PC-3 (cell line): ENCODE data around the gene LPCAT2. TPM values are rescaled to one million over a fixed set of nuclear protein-coding genes. Genes with fewer than 3 reads are reported as not detected.
A peak's percentile ranks its signal among the peaks of the same experiment; 100 is the strongest.

ENCODE experiments used
- ATAC-seq: fragments of 200-7000 bp; cut with Tn5 transposase; 2 replicates; pipeline ENCODE4 v1.9.1; 2020; ENCODE audit warnings: mild to moderate bottlenecking, moderate library complexity
- BruUV-seq: library from RNA; stranded (reverse); fragments of 400-500 nt; replicated peaks from 2 replicates; lab custom pipeline; 2021; lab: Mats Ljungman, UMichigan
- CTCF ChIA-PET: fragments of 300-600 bp; sonication (Branson Sonifier 250); formaldehyde crosslinking; loops from one replicate; lab custom pipeline; 2022; ENCODE audit warnings: antibody characterized with exemption; lab: Charles Lee
- POLR2A ChIA-PET: fragments of 300-600 bp; sonication (Branson Sonifier 250); formaldehyde crosslinking; loops from one replicate; lab custom pipeline; 2022; ENCODE audit warnings: antibody characterized with exemption; ENCODE audit not compliant: unreplicated experiment; lab: Charles Lee
- DNase-seq: peaks from one replicate; pipeline ENCODE4 v3.0.0-alpha.2; 2015
- H2AFZ ChIP-seq: fragments of 300-600 bp; sonication (generic); 2 replicates; pipeline ENCODE4 v1.6.0; 2016; ENCODE audit warnings: antibody characterized with exemption, low read length
- H3F3A ChIP-seq: fragments of 300-600 bp; sonication (generic); one replicate; pipeline ENCODE4 v1.6.0; 2017; ENCODE audit warnings: antibody characterized with exemption, low read length, control low read depth, mild to moderate bottlenecking; ENCODE audit not compliant: unreplicated experiment
- H3K27ac ChIP-seq: fragments of 300-600 bp; sonication (generic); 2 replicates; pipeline ENCODE4 v1.5.1; 2016; ENCODE audit warnings: mild to moderate bottlenecking, low read length
- H3K27me3 ChIP-seq: fragments of 300-600 bp; sonication (generic); 2 replicates; pipeline ENCODE4 v1.6.1; 2016; ENCODE audit warnings: low read length, mixed read lengths
- H3K36me3 ChIP-seq: fragments of 300-600 bp; sonication (generic); 2 replicates; pipeline ENCODE4 v1.6.1; 2016; ENCODE audit warnings: low read depth, mixed run types, low read length, mixed read lengths
- H3K4me1 ChIP-seq: fragments of 300-600 bp; sonication (generic); 2 replicates; pipeline ENCODE4 v1.5.1; 2016; ENCODE audit warnings: low read length; ENCODE audit not compliant: insufficient read depth
- H3K4me2 ChIP-seq: fragments of 300-600 bp; sonication (generic); 2 replicates; pipeline ENCODE4 v1.6.0; 2016; ENCODE audit warnings: low read length
- H3K4me3 ChIP-seq: fragments of 300-600 bp; sonication (generic); 2 replicates; pipeline ENCODE4 v1.5.1; 2016; ENCODE audit warnings: mild to moderate bottlenecking, low read length, mixed read lengths
- H3K79me2 ChIP-seq: fragments of 300-600 bp; sonication (generic); 2 replicates; pipeline ENCODE4 v1.6.1; 2017; ENCODE audit warnings: low read length, mixed read lengths
- H3K9ac ChIP-seq: fragments of 300-600 bp; sonication (generic); 2 replicates; pipeline ENCODE4 v1.6.0; 2016; ENCODE audit warnings: mild to moderate bottlenecking, low read length
- H3K9me2 ChIP-seq: fragments of 300-600 bp; sonication (generic); replicated peaks from 2 replicates; pipeline ENCODE4 v1.6.1; 2016; ENCODE audit warnings: mixed run types, low read length, mixed read lengths
- H3K9me3 ChIP-seq: fragments of 300-600 bp; sonication (generic); 2 replicates; pipeline ENCODE4 v1.6.1; 2016; ENCODE audit warnings: low read length, mixed read lengths
- H4K20me1 ChIP-seq: fragments of 300-600 bp; sonication (generic); 2 replicates; pipeline ENCODE4 v1.6.1; 2016; ENCODE audit warnings: low read length, mixed read lengths
- EZH2 ChIP-seq: fragments of 300-600 bp; sonication (generic); IDR thresholded peaks from one replicate; pipeline ENCODE4 v1.6.1; 2017; ENCODE audit warnings: antibody characterized with exemption, mild to moderate bottlenecking, low read length; ENCODE audit not compliant: unreplicated experiment
- EZH2phosphoT487 ChIP-seq: fragments of 300-600 bp; sonication (generic); IDR thresholded peaks from 2 replicates; pipeline ENCODE4 v1.6.1; 2018; ENCODE audit warnings: mild to moderate bottlenecking, antibody characterized with exemption, low read length, borderline replicate concordance
- intact Hi-C: fragments of 100-400 bp; cut with micrococcal nuclease; formaldehyde crosslinking; loops from 2 replicates; pipeline ENCODE4 v1.9.0; 2023
- total RNA-seq: library from RNA; depleted of rRNA; stranded (reverse); fragments of >200 nt; gene quantifications from 2 replicates; pipeline ENCODE4 v1.2.3, GENCODE V29; 2014
- TF ChIP-seq, protein P1 (sequence below): fragments of 300-600 bp; sonication (generic); conservative IDR thresholded peaks from 2 replicates; pipeline ENCODE4 v1.5.1; 2017; ENCODE audit warnings: antibody characterized with exemption, low read depth, mild to moderate bottlenecking, low read length

Gene LPCAT2
- total RNA-seq, 1 experiment from 2014 or later: 8.0 TPM

GRCh38 chr16:55475919-55476318 is 33.0 kb upstream of the LPCAT2 start:
- no peak overlapping the region for H3K27ac ChIP-seq
- intact Hi-C loops: no loop called here
- H2AFZ ChIP-seq: no peak overlapping the region
- ATAC-seq (no peak), DNase-seq (no peak)
- no peaks in the 10 kb centered on the region for H3F3A ChIP-seq
- no peaks in the 10 kb centered on the region for H3K79me2 ChIP-seq
- peaks cover 18% of the 10 kb centered on the region for H3K4me1 ChIP-seq
- no peaks in the 10 kb centered on the region for H3K27me3 ChIP-seq
- no peak overlapping the region for H3K4me2 ChIP-seq
- no peak overlapping the region for H3K9ac ChIP-seq
- ChIA-PET CTCF (no interaction called here), POLR2A (no interaction called here)
- H3K36me3 ChIP-seq: no peaks in the 10 kb centered on the region
- no peaks in the 10 kb centered on the region for H3K9me3 ChIP-seq
- TF ChIP-seq, protein P1, sequence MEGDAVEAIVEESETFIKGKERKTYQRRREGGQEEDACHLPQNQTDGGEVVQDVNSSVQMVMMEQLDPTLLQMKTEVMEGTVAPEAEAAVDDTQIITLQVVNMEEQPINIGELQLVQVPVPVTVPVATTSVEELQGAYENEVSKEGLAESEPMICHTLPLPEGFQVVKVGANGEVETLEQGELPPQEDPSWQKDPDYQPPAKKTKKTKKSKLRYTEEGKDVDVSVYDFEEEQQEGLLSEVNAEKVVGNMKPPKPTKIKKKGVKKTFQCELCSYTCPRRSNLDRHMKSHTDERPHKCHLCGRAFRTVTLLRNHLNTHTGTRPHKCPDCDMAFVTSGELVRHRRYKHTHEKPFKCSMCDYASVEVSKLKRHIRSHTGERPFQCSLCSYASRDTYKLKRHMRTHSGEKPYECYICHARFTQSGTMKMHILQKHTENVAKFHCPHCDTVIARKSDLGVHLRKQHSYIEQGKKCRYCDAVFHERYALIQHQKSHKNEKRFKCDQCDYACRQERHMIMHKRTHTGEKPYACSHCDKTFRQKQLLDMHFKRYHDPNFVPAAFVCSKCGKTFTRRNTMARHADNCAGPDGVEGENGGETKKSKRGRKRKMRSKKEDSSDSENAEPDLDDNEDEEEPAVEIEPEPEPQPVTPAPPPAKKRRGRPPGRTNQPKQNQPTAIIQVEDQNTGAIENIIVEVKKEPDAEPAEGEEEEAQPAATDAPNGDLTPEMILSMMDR: no peak
- TF ChIP-seq EZH2: no peak
- TF ChIP-seq EZH2phosphoT487: no peak
- H3K9me2 ChIP-seq: no peaks in the 10 kb centered on the region
- H4K20me1 ChIP-seq: no peaks in the 10 kb centered on the region
- BruUV-seq: no TSS peak
- no peak overlapping the region for H3K4me3 ChIP-seq

- DNase-seq (peak; percentile 12), ATAC-seq (no peak)
- no peak overlapping the region for H2AFZ ChIP-seq
- no peak overlapping the region for H3K4me2 ChIP-seq
- intact Hi-C loops: no loop called here
- ChIA-PET CTCF (no interaction called here), POLR2A (no interaction called here)
- H3K27ac ChIP-seq: no peak overlapping the region
- TF ChIP-seq, protein P1: no peak
- H3K9me3 ChIP-seq: no peaks in the 10 kb centered on the region
- H3K9ac ChIP-seq: no peak overlapping the region
- no peaks in the 10 kb centered on the region for H4K20me1 ChIP-seq
- no peaks in the 10 kb centered on the region for H3K27me3 ChIP-seq
- H3K4me1 ChIP-seq: peaks cover 9% of the 10 kb centered on the region
- no peaks in the 10 kb centered on the region for H3K9me2 ChIP-seq
- H3K4me3 ChIP-seq: no peak overlapping the region
- no peaks in the 10 kb centered on the region for H3K36me3 ChIP-seq
- H3F3A ChIP-seq: no peaks in the 10 kb centered on the region
- BruUV-seq: no TSS peak
- no peaks in the 10 kb centered on the region for H3K79me2 ChIP-seq
Measured at GRCh38 chr16:55476625-55477533, 32.0 kb upstream of the LPCAT2 start.

DNA sequence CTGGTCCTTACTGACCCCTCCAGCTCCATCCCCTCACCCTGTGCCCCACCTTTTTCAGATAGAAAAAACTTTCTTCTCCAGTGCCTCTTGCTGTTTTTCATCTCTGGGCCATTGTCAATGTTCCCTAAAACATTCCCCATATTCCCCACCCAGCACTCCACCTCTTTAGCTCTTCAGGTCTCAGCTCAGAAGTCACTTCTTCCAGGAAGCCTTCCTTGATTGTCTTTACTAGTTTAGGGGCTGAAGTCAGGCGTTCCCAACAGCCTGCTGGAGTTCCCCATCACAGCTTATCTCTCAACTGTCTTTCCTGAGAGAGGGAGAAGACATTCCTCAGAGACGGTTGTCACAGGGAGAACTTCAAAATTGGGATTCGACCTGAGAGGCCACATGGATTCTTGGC is 31.1 kb upstream of the LPCAT2 start:
- intact Hi-C loops: no loop called here
- BruUV-seq: no TSS peak
- Histone ChIP-seq H3K4me3 (no peak overlapping the region), H3K9ac (no peak overlapping the region), H2AFZ (no peak overlapping the region), H3K9me2 (no peaks in the 10 kb centered on the region), H3K4me1 (peaks cover 3% of the 10 kb centered on the region), H3F3A (no peaks in the 10 kb centered on the region), H4K20me1 (no peaks in the 10 kb centered on the region), H3K36me3 (no peaks in the 10 kb centered on the region), H3K27ac (no peak overlapping the region), H3K79me2 (no peaks in the 10 kb centered on the region), H3K27me3 (no peaks in the 10 kb centered on the region), H3K4me2 (no peak overlapping the region), H3K9me3 (no peaks in the 10 kb centered on the region)
- POLR2A ChIA-PET: no interaction called here
- TF ChIP-seq EZH2 (no peak), EZH2phosphoT487 (no peak)
- TF ChIP-seq, protein P1: no peak
- DNase-seq (no peak), ATAC-seq (no peak)
- CTCF ChIA-PET: no interaction called here
